NCI-H187 (cell line): ENCODE results near the gene RASGRF1.

Source experiments
- DNase-seq, 2 experiments: peaks; one replicate each; lab custom pipeline; 2025; lab: John Stamatoyannopoulos, UW

Gene RASGRF1

DNA sequence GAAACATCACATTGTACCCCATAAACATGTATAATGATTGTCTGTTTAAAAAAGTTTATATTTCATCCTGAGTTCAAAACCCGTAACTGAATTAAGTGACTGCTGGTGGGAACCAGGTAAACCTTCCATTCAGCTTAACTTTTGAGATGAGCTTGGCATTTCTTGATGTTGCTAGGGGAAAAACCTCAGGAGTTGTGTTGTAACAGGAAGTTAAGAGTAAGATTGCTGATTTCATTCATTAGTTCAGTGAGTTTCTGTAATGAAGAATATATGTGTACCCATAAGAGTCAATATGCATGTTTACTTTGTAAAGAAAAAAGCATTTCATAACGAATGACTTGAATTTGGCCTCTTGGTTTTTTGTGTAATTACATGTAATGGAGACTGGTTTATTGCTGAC is 178.3 kb downstream of the RASGRF1 start:
- DNase-seq, result no peak

DNA sequence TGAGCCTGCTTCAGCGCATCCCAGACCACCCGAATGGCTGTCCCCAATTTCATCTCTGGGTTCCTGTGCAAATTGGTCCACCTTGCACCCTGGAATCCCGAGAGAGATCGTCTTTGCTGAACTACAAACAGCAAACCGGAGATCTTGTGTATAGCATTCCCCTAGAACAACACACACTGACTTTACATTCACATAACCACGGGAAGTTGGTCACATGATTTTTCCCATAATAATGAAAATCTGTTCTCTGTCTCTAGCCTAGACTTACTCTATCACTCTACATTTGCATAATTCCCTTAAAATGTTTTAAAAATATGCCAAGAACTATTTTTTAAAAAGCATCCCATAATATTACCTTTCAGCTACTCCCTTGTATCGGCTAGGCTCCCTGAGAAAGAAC is 180.3 kb downstream of the RASGRF1 start:
- no peak for DNase-seq
